Cortex of kidney (tissue), 1 donor: Measurements from ENCODE around the gene OTUD7B.
"Not testable (repeated sequence)": the region's sequence is repeated elsewhere in the genome, so short reads cannot be mapped to it uniquely, and the experiment has no call there.

Source experiments
- DNase-seq: peaks from one replicate; lab custom pipeline; 2025; lab: John Stamatoyannopoulos, UW

Gene OTUD7B

DNA sequence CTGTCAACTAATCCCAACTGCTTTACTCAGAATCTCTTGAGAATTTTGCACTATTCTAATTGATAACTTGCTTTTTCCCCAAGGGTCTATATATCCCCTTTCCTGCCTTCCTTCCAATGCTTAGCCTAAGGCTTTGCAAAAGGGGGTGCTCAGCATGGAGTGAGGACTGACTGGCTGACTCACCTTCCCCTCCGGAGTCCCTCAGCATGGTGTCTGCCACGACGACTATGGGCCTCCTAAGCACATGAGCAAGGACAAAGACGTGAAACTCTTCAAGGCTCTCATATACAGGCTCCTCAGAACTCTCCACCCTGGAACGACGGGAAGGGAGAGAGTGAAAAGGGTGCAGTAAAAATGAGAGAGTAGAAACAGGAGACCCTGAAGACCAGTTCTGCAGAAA lies 60.6 kb downstream of the OTUD7B start:
- no peak for DNase-seq

DNA sequence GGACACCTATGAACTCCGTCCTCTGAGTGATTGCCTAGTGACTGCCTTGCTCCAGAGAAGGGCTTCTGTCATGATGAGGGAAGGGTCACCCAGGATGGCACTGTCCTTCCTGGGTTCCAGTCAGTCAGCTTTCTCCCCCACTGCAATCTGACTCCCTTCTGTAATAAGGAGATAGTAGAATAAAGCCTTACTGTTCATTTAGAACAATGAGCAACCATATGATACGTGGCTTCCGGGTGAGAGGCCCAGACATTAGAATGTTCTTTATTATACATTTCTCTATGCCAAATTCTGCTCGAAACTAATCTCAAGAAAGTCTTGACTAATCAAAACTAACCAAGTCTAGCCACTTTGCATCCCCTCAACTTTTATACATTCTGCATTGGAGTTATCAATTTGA lies 65.3 kb downstream of the OTUD7B start:
- no peak for DNase-seq

DNA sequence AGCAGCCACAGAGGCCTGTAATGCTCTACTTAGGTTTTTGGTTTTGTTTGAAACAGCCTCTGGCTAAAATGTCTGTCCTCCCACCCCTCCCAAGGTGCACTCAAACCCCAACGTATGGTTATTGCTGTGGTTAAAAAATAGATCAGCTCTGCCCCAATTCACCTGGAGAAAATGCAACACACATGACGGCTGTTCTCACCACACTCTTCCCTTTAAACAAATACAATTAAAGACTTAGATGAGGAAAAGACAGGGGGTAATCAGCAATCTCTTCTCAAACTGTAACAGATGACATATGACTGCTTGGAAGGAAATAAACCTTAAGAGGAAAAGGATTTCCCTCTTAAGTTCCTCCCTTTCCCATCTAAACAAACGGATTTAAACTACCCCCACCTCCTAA lies 67.6 kb downstream of the OTUD7B start:
- DNase-seq = no peak

DNA sequence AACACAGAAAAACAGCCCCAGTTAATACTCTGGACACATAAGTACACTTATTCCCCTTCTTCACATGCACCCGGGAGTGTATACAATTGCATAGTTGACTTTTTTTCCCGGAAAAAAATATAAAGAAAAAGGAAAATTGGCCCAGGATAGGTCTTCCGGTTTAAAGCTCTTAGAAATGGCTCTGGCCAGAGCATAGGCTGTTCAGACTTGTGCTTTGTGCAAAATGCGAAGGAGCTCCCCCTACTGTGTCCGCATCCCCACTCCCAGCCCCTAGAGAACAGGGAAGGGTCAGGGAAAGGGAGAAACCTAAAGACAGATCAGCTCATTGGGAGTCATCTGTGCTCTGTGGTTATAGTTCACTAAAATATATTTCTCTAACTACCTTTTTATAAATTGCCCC lies 68.3 kb downstream of the OTUD7B start:
- DNase-seq = no peak

DNA sequence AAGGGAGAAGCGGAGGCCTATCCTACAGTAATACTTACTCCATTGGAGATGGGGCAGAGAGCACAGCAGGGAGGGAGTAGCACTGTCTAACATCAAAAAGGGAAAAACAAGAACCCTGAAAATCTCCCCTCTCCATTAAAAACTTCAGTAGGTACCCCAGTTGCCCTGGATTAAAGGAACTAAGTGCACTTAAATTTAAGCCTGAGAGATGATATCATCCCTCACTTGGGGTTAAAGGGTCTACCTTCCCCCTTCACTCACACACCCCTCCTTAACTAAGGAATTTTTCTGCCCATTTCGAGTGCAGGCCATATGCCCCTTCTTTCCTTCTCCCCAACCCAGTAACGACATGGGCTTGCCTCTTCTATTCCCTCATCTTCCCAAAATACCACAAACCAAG lies 70.1 kb downstream of the OTUD7B start:
- DNase-seq = no peak

DNA sequence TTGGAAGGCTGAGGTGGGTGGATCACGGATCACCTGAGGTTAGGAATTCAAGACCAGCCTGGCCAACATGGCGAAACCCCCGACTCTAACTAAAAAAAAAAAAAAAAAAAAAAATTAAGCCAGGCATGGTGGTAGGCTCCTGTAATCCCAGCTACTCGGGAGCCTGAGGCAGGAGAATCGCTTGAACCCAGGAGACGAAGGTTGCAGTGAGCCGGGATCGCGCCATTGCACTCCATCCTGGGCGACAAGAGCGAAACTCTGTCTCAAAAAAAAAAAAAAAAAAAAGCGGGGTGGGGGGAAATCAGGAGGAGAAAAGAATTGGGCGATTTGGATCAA lies 71.9 kb downstream of the OTUD7B start:
- not testable (repeated sequence) for DNase-seq

DNA sequence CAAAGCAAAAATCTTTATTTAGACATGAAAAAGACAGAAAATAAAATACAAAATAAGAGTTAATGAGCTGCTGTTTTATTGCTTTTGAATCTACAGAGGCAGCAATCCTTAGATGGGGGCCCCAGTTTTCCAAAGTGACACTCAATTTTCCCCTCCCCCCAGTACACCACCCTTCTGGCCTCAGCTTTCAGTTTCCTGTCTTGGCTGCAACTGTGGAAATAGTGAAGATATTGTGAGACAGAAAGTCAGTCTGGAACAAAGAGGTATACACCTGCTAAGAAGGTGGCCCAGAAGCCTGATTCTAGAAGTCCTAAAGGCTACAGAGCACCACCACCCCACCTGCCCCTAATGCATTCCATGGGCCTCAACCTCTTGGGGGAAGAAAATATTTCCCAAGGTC lies 72.8 kb downstream of the OTUD7B start:
- no peak for DNase-seq

DNA sequence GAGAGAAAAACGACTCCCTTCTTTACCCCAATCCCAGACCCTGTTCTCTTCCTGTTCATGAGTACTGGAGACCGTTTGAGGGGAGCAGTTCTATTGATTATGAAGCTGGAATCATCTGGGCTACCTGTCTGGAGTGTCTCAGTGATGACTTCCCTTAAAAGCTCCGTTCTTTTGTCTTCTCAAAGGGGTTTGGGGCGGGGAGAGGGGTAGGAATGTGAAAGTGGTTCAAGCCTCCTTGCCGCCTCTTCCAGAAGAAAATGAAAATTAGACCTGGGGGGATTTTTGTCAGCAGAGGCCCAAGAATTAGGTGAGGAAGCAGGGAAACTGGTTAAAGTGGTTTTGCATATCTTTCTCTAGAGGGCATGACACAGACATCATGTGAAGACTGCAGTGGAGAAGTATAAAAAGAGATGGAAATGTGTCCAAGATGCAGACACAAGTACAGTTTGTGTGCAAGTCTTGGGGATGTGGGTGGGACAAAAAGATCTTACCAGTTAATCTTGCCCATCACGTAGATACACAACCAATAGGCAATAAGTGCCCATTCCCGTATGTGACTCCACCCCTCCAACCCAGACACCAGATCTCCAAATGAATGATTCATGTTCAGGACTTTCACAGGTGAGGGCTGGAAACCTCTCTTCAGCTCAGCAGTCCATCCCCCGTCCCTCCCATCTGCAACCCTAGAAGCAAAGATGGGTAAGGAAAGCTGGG lies 73.4 kb downstream of the OTUD7B start:
- DNase-seq = no peak

DNA sequence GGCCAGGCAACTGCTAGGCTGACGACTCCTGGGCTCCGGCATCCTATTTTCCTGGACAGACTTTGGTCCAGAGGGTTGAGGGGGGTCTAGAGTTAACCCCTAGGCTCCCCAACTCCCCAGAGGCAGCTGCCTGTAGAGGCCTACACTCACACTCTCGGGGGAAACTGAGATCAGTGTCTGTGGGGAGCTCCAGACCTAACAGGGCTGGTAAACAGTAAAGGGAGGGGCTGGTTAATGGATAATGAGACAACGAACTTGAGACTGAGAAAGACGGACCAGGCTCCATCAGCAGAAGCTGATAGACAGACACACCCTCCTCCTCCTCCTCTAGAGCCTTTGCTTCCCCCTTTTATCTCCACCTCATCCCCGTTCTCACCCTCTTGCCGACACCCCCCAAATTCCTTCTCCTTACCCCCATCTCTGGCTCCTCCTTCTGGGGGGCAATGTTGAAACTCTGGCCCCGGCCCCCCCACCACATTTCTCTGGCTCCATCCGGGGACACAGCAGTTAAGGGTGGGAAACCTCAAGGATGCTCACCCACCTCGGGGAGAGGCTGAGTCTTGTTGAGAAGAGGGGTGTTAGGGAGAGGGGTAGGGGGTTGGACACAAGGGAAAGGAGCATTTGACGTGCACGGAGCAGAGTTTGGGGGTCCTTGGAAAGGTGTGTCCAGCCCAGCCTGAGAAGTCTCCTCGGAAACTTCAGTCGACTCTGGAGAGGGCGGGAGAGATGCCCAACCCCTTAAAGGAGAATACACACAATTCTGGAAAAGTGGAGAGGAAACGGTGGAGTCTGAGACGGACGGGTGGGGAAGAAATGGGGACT lies 74.1 kb downstream of the OTUD7B start, which contains the start of gene MTMR11:
MTMR11 (minus strand) TSS at position 710 of the 822 bp plus-strand sequence; CDS start at position 478, 232 bp downstream.
- DNase-seq = no peak

DNA sequence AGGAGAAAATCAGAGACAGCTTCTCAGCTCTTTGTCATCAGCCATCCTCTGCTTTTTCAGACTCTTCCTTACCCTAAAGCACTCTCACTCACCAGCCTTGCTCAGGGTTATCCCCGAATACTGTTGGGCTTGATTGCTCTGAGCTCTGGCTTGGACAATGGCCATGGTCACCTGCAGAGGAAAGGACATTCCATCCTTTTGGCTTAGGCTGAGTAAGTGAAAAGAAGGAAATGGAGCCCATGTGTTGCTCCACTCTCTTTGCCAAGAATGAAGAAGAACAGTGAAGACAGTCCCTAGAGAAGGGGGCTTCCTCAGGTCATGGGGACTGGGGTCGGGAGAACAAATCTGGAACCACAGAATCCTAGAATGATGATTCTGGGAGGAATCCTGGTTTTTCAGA lies 76.2 kb downstream of the OTUD7B start:
- DNase-seq = no peak

DNA sequence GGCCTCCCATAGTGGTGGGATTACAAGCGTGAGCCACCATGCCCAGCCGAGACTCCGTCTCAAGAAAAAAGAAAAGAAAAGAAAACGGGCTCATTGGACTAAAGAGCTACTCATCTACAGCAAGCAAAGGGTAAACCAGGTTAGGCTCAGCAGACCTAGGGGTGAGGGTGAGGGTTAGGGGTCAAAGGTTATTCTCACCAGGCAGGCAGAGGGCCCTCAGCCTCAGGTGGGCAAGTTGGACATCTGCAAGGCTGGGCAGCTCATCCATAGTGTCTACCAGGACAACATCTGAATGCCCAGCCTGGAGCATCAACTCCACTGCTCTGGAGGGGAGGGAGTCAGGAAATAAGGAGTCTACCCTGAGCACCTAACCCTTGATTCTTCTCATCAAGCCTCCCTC lies 77.3 kb downstream of the OTUD7B start:
- no peak for DNase-seq

DNA sequence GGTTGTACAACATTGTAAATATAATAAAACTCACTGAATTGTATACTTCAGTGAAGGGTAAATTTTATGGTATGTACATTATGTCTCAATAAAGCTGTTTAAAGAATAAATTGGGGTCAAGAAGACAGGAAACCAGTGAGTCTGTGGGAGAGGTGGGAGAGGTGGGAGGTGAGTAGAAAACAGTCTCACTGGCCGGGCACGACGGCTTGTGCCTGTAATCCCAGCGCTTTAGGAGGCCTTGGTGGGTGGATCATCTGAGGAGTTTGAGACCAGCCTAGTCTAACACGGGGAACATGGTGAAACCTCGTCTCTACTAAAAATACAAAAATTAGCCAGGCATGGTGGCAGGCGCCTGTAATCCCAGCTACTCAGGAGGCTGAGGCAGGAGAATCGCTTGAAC lies 78.1 kb downstream of the OTUD7B start:
- no peak for DNase-seq

DNA sequence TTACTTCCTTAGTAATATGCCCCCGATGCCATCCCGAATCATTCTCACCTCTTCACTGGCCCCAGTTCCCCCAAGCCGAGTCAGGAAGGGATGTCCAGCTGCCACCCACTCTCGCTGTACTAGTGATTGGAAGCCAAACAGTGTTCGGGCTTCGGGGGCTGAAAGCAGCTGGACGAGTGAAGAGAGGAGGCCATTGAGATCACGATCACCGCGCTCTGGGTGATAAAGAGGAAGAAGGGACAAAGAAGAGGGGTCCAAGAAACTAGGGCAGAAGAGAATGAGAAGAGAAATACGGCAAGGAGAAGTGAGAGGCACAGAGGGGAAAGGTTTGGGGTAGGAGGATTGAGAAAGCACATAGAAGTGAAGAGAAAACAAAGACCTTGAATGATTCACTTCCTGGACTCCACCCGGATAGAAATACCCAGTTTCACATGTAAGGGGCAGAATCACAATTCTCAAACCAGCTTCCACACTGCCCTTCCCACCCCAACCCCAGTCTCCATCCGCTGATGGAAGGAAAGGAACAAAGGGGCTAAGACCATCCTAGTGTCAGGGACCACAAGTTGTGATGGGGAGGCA lies 79.2 kb downstream of the OTUD7B start:
- no peak for DNase-seq

DNA sequence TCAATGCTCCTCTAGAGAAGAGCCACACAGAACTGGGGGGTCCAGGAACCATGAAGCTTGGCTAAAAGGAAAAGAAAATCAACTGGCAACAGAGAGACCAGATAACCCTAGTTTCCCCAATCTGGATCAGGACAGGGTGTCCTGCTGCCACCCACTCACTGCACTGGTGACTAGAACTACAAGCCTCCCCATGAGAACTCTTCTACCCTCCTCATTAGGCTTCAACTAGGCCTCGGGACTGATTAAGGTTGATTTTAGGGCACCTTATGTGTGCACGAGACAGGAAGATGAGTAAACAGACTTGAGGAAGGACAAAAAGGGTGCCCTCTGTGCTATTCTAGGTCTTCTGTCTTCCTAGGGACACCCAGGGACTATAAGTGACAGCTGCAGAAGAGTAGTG lies 80.7 kb downstream of the OTUD7B start:
- DNase-seq = no peak

DNA sequence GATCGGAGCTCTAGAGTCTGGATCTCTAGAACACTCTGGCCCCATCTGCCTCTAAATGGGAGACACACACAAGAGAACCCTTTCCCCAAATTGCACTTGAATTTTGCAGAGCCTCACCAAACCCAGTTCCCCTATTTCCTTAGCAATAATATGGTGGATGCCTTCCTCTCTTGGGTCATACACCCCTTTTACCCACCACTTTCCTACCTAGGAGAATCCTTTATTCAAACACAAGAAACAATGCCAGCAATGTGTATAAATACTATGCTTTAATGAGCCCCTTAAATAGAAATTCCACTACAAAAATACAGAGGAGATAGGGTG lies 82.2 kb downstream of the OTUD7B start:
- no peak for DNase-seq

DNA sequence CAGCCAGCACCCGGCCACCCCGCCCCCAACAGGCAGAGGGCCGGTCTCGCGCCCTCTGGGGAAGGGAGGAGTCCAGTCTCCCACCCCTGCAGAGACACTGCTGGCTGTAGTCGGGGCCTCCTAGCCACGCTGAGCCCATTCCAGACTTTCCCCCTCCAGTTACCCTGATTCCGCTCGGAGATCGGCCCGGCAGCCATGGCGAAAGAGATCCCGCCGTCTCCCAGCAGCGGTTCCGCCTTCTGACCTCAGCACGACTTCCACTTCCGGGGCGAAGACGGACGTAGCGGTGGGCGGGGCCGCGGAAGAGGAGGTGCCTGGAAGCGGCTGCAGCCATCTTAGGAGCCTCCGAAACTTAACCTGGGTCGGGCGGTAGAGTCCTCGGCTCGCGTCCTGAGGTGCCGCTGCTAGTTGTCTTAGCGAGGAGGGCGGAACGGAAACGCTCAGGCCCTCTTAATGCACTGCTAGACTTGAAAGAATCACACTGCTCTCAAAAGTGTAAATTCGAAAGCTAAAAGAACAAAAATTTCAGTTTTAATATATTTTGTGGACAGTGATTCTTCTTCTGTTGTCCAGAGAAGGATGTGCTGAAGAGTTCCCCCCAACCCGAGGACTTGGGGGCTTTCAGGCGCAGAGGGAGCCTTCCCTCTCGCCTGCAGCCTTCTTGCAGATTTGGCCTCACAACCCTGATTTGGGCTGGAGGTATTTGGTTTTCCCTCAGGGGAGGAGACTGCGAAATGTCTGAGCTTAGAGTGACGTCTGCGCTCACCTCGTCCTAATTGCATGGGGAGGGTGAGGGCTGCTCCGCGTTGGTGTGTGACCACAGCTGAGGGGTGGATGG lies 82.7 kb downstream of the OTUD7B start, which contains the start of gene SF3B4:
SF3B4 (minus strand) TSS at position 241 of the 838 bp plus-strand sequence; CDS start at position 197, 44 bp downstream.
- DNase-seq = no peak

DNA sequence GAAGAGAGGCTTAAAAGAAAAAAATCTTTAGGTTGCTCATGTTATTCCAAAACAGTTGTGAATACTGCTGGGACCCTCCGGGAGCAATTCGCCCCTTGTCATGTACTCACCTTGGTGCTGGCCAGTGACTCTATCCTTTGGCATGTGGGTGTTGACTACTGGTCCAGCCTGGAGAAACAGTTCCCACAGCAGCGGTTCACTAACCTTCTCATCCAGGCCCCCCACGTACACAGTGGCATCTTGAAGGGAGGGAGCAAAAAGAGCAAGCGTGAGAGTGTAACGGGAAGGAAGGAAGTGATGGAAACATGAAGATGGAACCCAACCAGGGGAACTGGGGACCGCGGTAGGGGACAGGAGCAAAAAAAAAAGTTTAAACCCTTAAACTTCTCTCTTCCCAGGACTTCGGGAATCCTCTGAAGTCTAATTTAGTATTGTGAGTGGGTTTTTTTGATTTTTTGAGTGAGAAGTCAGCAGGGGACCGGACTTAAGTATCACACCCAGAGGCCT lies 83.4 kb downstream of the OTUD7B start:
- no peak for DNase-seq

DNA sequence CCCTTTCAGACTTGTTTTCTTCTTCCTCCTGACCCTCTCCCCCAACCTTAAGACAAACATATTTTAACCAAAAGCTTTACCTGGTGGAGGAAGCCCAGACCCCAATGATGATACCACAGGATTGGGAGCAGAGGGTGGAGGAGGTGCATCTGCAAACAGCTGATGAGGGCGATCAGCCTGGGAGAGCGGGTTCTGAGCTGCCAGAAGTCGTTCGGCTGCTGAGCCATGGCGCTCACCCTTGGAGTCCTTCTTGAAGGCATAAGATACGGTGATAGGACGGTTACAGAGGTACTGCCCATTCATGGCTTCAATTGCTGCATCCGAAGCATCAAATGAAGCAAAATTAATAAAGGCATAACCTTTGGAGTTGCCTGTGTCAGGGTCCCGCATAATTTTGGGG lies 84.2 kb downstream of the OTUD7B start:
- no peak for DNase-seq

DNA sequence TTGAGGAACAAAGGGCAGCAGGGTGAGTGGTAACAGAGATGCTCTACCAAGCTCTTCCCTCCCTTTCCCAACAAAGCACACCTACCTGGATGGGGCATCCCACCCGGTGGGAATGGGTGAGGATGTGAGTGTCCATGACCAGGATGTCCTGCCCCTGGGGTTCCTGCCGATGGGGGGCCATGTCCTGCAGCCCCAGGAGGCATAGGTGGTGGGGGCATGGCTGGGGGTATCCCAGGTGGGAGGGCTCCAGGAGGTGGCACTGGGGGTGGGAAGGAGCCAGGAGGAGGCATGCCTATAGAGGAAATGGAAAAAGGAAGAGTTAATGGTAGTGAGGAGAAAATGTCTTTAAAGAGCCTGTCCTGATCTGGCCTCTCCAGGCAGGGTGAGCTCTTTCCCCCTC lies 84.8 kb downstream of the OTUD7B start:
- DNase-seq = no peak

DNA sequence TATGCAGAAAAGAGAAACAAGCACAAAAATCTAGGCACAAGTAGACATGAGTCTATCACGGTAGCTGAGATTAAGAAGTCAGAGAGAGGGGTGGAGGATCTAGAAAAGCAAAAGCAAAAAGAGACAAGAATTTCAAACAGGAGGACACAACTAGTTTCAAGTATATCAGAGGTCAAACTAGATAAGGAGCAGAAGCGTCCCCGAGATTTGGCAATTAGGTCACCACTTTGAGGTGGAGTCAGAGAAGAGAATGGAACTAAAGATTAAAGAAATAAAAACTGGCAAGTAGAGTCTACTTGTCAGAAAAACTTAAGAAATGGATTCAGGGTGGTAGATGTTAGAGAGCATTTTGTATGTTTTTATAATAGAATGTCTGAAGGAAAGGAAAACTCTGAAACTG lies 85.2 kb downstream of the OTUD7B start:
- DNase-seq = no peak

DNA sequence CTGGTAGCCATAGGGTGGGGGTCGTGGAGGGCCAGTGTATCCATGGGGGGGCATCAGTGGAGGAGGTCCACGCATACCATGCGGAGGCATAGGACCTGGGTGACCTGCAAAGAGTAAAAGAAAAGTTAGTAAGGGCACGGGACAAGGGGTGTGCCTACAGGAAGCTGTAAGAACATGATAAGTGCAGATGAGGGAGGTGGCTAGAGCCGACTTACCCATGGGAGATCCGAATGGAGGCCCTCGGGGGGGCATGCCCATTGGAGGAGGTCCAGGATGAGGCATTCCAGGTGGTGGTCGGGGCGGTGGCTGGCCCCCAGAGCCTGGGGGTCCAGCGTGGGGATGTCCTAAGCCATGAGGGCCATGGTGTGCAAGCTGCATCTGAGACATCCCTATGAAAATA lies 86.9 kb downstream of the OTUD7B start:
- DNase-seq = no peak

DNA sequence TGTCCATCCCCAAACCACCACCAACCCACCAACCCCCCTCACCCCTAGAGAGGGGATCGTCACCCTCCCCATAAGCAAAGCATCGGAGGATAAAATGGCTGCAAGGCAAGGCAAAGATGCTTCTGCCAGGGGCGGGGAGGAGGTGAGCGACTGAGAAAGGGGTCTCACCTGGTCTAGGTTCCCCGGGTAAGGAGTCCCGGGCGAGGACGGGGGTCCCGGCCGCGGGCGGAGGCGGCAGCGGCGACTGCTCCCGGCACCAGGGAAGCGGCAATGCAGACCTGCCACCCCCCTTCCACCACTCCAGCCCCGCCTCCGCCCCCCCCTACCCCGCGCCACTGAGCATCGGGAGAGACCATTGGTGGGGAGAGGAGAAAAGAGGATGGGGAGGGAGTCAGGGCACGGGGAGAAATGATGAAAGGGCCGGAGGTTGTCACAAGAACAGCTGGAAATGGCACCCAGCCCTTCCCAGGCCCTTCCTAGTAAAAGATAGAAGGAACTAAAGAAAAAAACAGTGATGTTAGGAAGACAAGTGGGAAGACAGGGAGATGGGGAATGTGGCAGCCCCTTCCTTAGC lies 92.9 kb downstream of the OTUD7B start, which contains the start of gene SV2A:
SV2A (minus strand) TSS at position 274 of the 574 bp plus-strand sequence. CDS start 4,004 bp downstream, outside the sequence.
- no peak for DNase-seq
